CD4-positive, alpha-beta T cell (primary cell): ENCODE data around the gene TAF1B. TPM values are rescaled to one million over a fixed set of nuclear protein-coding genes. Genes with fewer than 3 reads are reported as not detected.

Source experiments
- ATAC-seq: fragments of 200-7000 bp; cut with Tn5 transposase; one replicate; pipeline ENCODE4 v1.10.0; 2022; ENCODE audit warnings: mild to moderate bottlenecking; ENCODE audit not compliant: poor library complexity
- CTCF ChIA-PET: fragments of 350-600 bp; sonication (Branson Sonifier 250); formaldehyde crosslinking; loops from one replicate; lab custom pipeline; 2021; ENCODE audit warnings: antibody characterized with exemption, inconsistent platforms; lab: Charles Lee
- POLR2A ChIA-PET: fragments of 350-600 bp; sonication (Branson Sonifier 250); formaldehyde crosslinking; loops from one replicate; lab custom pipeline; 2021; ENCODE audit warnings: antibody characterized with exemption, inconsistent platforms; lab: Charles Lee
- DNase-seq, 14 experiments: peaks; one replicate each; pipeline ENCODE4 v3.0.0-alpha.2; 2013 to 2020; ENCODE audit warnings: mixed read lengths in 2 of 14
- H3K27ac ChIP-seq, 2 donors: one replicate each; pipeline versions ENCODE4 v1.5.1 to v1.7.0; 2013; ENCODE audit warnings: low read length in 2 of 2, low read depth in 1 of 2, mild to moderate bottlenecking in 1 of 2
- H3K27me3 ChIP-seq, 2 experiments: 1 replicate in 1 of 2; 2 replicates in 1 of 2; pipeline versions ENCODE4 v1.6.1 to v1.7.0; 2013; ENCODE audit warnings: low read length in 2 of 2, control low read depth in 1 of 2, mild to moderate bottlenecking in 1 of 2, moderate library complexity in 1 of 2; ENCODE audit not compliant: insufficient read depth in 2 of 2, control insufficient read depth in 1 of 2
- H3K36me3 ChIP-seq: one replicate; pipeline ENCODE4 v1.6.1; 2013; ENCODE audit warnings: low read length, control low read depth; ENCODE audit not compliant: insufficient read depth
- H3K4me1 ChIP-seq: one replicate; pipeline ENCODE4 v1.6.1; 2013; ENCODE audit warnings: low read length, control low read depth; ENCODE audit not compliant: insufficient read depth
- H3K4me3 ChIP-seq: one replicate; pipeline ENCODE4 v1.5.1; 2013; ENCODE audit warnings: mild to moderate bottlenecking, low read length, moderate library complexity
- H3K9me3 ChIP-seq, 2 experiments: 1 replicate in 1 of 2; 2 replicates in 1 of 2; pipeline versions ENCODE4 v1.6.1 to v1.7.0; 2013; ENCODE audit warnings: low read length in 2 of 2, mild to moderate bottlenecking in 2 of 2, control low read depth in 1 of 2, moderate library complexity in 1 of 2; ENCODE audit not compliant: control insufficient read depth in 1 of 2, insufficient read depth in 1 of 2
- H3K27ac Mint-ChIP-seq: one replicate; pipeline ENCODE4 v1.8.0; 2020; ENCODE audit warnings: mixed read lengths
- H3K27me3 Mint-ChIP-seq: one replicate; pipeline ENCODE4 v1.8.0; 2021; ENCODE audit warnings: mixed read lengths
- H3K36me3 Mint-ChIP-seq: one replicate; pipeline ENCODE4 v1.8.0; 2021; ENCODE audit warnings: low read depth, mixed read lengths
- H3K4me1 Mint-ChIP-seq: one replicate; pipeline ENCODE4 v1.8.0; 2021; ENCODE audit warnings: low read depth, mixed read lengths
- H3K4me3 Mint-ChIP-seq: one replicate; pipeline ENCODE4 v1.8.0; 2020; ENCODE audit warnings: mild to moderate bottlenecking, mixed read lengths
- H3K9me3 Mint-ChIP-seq: one replicate; pipeline ENCODE4 v1.8.0; 2020; ENCODE audit warnings: mixed read lengths
- CTCF ChIP-seq: fragments of 200-600 bp; IDR thresholded peaks from one replicate; pipeline ENCODE4 v1.8.0; 2022; ENCODE audit warnings: antibody characterized with exemption, mild to moderate bottlenecking
- intact Hi-C, 2 experiments: fragments of 100-400 bp; cut with DNase I in 1 of 2; cut with micrococcal nuclease in 1 of 2; formaldehyde crosslinking; loops; one replicate each; pipeline versions ENCODE4 v1.15.1 to v1.9.0; 2023 to 2025; cut with DNase I, micrococcal nuclease
- total RNA-seq, 174 experiments: library from RNA in 2 of 174; stranded (reverse) in 2 of 174; gene quantifications; one replicate each; pipeline ENCODE4 v1.2.3 and lab custom pipeline; 2021 to 2026

The TAF1B gene
- total RNA-seq, 2 experiments from 2014 or later, result 9.9 to 10.8 TPM

GRCh38 chr2:9937258-9937657, 94.0 kb downstream of the TAF1B start:
- CTCF ChIA-PET, result no interaction called here
- DNase-seq, result no peak
- H3K27ac Mint-ChIP-seq, result no peak overlapping the region

GRCh38 chr2:9937968-9938367, 94.7 kb downstream of the TAF1B start:
- Mint-ChIP-seq H3K36me3 (peaks cover 21% of the 10 kb centered on the region), H3K27ac (no peak overlapping the region), H3K4me3 (no peak overlapping the region), H3K4me1 (no peaks in the 10 kb centered on the region), H3K9me3 (no peaks in the 10 kb centered on the region), H3K27me3 (no peaks in the 10 kb centered on the region)
- CTCF ChIA-PET, result no interaction called here
- Histone ChIP-seq H3K9me3 (no peaks in the 10 kb centered on the region), H3K36me3 (peaks cover 13% of the 10 kb centered on the region), H3K4me1 (no peaks in the 10 kb centered on the region), H3K4me3 (no peak overlapping the region), H3K27ac (no peak overlapping the region), H3K27me3 (no peaks in the 10 kb centered on the region)
- DNase-seq, result no peak
- TF ChIP-seq CTCF, result no peak
- intact Hi-C loops, result loop anchor here in 1 of 2 experiments (5.0 kb wide), 1 partner anchor 684 kb away; no protein-coding TSS in a partner anchor
- POLR2A ChIA-PET, result interaction anchor here (0.7 kb wide), 1 partner anchor 9 kb away, joined by 3 read pairs; no protein-coding TSS in a partner anchor
- no peak for ATAC-seq

More at GRCh38 chr2:9937258-9937657, 94.0 kb downstream of the TAF1B start:
- H3K4me1 ChIP-seq, result no peaks in the 10 kb centered on the region
- no peak overlapping the region for H3K27ac ChIP-seq
- peaks cover 13% of the 10 kb centered on the region for H3K36me3 ChIP-seq
- ATAC-seq, result no peak
- no peak overlapping the region for H3K4me3 ChIP-seq
- Mint-ChIP-seq H3K27me3 (no peaks in the 10 kb centered on the region), H3K4me1 (no peaks in the 10 kb centered on the region), H3K9me3 (no peaks in the 10 kb centered on the region), H3K4me3 (no peak overlapping the region), H3K36me3 (peaks cover 27% of the 10 kb centered on the region)
- H3K27me3 ChIP-seq, result no peaks in the 10 kb centered on the region
- TF ChIP-seq CTCF, result no peak
- intact Hi-C loops, result loop anchor here in 1 of 2 experiments (5.0 kb wide), 1 partner anchor 685 kb away; no protein-coding TSS in a partner anchor
- no peaks in the 10 kb centered on the region for H3K9me3 ChIP-seq
- POLR2A ChIA-PET, result interaction anchor here (0.7 kb wide), 1 partner anchor 10 kb away, joined by 3 read pairs; no protein-coding TSS in a partner anchor

- POLR2A ChIA-PET, result no interaction called here
- CTCF ChIA-PET, result no interaction called here
Measured at GRCh38 chr2:9939587-9940485, 96.6 kb downstream of the TAF1B start.

More at GRCh38 chr2:9939587-9940485, 96.6 kb downstream of the TAF1B start:
- no peak for TF ChIP-seq CTCF
- peaks cover under 1% of the 10 kb centered on the region for H3K27me3 Mint-ChIP-seq
- no peaks in the 10 kb centered on the region for H3K9me3 Mint-ChIP-seq
- Histone ChIP-seq H3K9me3 (no peaks in the 10 kb centered on the region), H3K36me3 (no peaks in the 10 kb centered on the region), H3K27me3 (peaks cover 0 to 6% of the 10 kb centered on the region in 2 experiments), H3K4me1 (no peaks in the 10 kb centered on the region), H3K4me3 (no peak overlapping the region), H3K27ac (no peak overlapping the region)
- DNase-seq, result no peak
- no peak overlapping the region for H3K4me3 Mint-ChIP-seq
- H3K36me3 Mint-ChIP-seq, result peaks cover 10% of the 10 kb centered on the region
- ATAC-seq, result no peak
- H3K27ac Mint-ChIP-seq, result no peak overlapping the region
- no peaks in the 10 kb centered on the region for H3K4me1 Mint-ChIP-seq
- intact Hi-C loops, result loop anchor here in 1 of 2 experiments (5.0 kb wide), 1 partner anchor 682 kb away; no protein-coding TSS in a partner anchor
